SU-DHL-6 (cell line): Measurements from ENCODE around the gene PTPRJ.

Experiments used
- H2AFZ ChIP-seq: fragments of 200-600 bp; sonication (generic); 2 replicates; pipeline ENCODE4 v1.6.1; 2014; ENCODE audit warnings: low read depth, mild to moderate bottlenecking, moderate library complexity, mixed read lengths, antibody characterized with exemption, low read length; ENCODE audit not compliant: severe bottlenecking
- H3F3A ChIP-seq: fragments of 200-600 bp; shearing (Covaris generic); 2 replicates; pipeline ENCODE4 v1.6.0; 2016; ENCODE audit warnings: antibody characterized with exemption, mild to moderate bottlenecking; ENCODE audit not compliant: insufficient read depth
- H3K27ac ChIP-seq: fragments of 200-600 bp; sonication (generic); 2 replicates; pipeline ENCODE4 v1.5.1; 2016; ENCODE audit warnings: low read depth, mild to moderate bottlenecking, low read length, moderate library complexity, mixed read lengths
- H3K27me3 ChIP-seq: fragments of 200-600 bp; sonication (generic), shearing (Covaris generic); 2 replicates; pipeline ENCODE4 v1.6.0; 2014; ENCODE audit warnings: mild to moderate bottlenecking, low read length
- H3K36me3 ChIP-seq: fragments of 200-600 bp; sonication (generic); 2 replicates; pipeline ENCODE4 v1.6.1; 2014; ENCODE audit warnings: mild to moderate bottlenecking, low read length, mixed read lengths
- H3K4me2 ChIP-seq: fragments of 300-600, 200-600 bp; shearing (Covaris generic), sonication (generic); 2 replicates; pipeline ENCODE4 v1.6.0; 2014; ENCODE audit warnings: low read length, low read depth, mild to moderate bottlenecking; ENCODE audit not compliant: poor library complexity, severe bottlenecking
- H3K4me3 ChIP-seq: fragments of 200-600 bp; sonication (generic); 2 replicates; pipeline ENCODE4 v1.5.1; 2014; ENCODE audit warnings: antibody characterized with exemption, low read length, mild to moderate bottlenecking, mixed read lengths; ENCODE audit not compliant: insufficient read depth, poor library complexity, severe bottlenecking
- H3K79me2 ChIP-seq: fragments of 200-600 bp; sonication (generic); 2 replicates; pipeline ENCODE4 v1.6.1; 2014; ENCODE audit warnings: mild to moderate bottlenecking, low read length, moderate library complexity; ENCODE audit not compliant: insufficient read depth
- H3K9ac ChIP-seq: fragments of 200-600 bp; sonication (generic); 2 replicates; pipeline ENCODE4 v1.7.0; 2014; ENCODE audit warnings: mild to moderate bottlenecking, low read length
- H3K9me2 ChIP-seq: fragments of 200-600 bp; sonication (generic); replicated peaks from 2 replicates; pipeline ENCODE4 v1.6.1; 2014; ENCODE audit warnings: low read length; ENCODE audit not compliant: insufficient read depth
- H3K9me3 ChIP-seq: fragments of 200-600 bp; sonication (generic); 2 replicates; pipeline ENCODE4 v1.6.1; 2014; ENCODE audit warnings: low read length, mixed read lengths; ENCODE audit not compliant: insufficient read depth
- H4K20me1 ChIP-seq: fragments of 200-600 bp; sonication (generic); 2 replicates; pipeline ENCODE4 v1.6.1; 2014; ENCODE audit warnings: low read depth, mild to moderate bottlenecking, antibody characterized with exemption, low read length, moderate library complexity, mixed read lengths
- CTCF ChIP-seq: fragments of 200-600 bp; sonication (generic); IDR thresholded peaks from one replicate; pipeline ENCODE4 v1.5.1; 2017; ENCODE audit warnings: antibody characterized with exemption, mild to moderate bottlenecking, low read length, moderate library complexity; ENCODE audit not compliant: insufficient read depth, poor library complexity, severe bottlenecking
- EZH2phosphoT487 ChIP-seq: fragments of 200-600 bp; sonication (generic), shearing (Covaris generic); conservative IDR thresholded peaks from 2 replicates; pipeline ENCODE4 v1.6.1; 2018; ENCODE audit warnings: mild to moderate bottlenecking, antibody characterized with exemption, low read length, moderate library complexity, mixed read lengths

The PTPRJ gene

GRCh38 chr11:48142889-48143288, 162.5 kb downstream of the PTPRJ start:
- Histone ChIP-seq H3K4me2 (no peak overlapping the region), H3K79me2 (no peaks in the 10 kb centered on the region), H3K27ac (no peak overlapping the region), H4K20me1 (no peaks in the 10 kb centered on the region), H3K36me3 (no peaks in the 10 kb centered on the region), H3K9me3 (no peaks in the 10 kb centered on the region), H3F3A (no peaks in the 10 kb centered on the region), H3K27me3 (no peaks in the 10 kb centered on the region), H3K9me2 (no peaks in the 10 kb centered on the region), H2AFZ (no peak overlapping the region), H3K4me3 (no peak overlapping the region), H3K9ac (no peak overlapping the region)
- TF ChIP-seq CTCF (no peak), EZH2phosphoT487 (no peak)

GRCh38 chr11:48148749-48149148, 168.4 kb downstream of the PTPRJ start:
- Histone ChIP-seq H3K9me2 (no peaks in the 10 kb centered on the region), H3K27me3 (no peaks in the 10 kb centered on the region), H4K20me1 (no peaks in the 10 kb centered on the region), H3K9me3 (peaks cover 5% of the 10 kb centered on the region; the same call in 1 of the 2 replicates), H3K9ac (no peak overlapping the region), H3F3A (no peaks in the 10 kb centered on the region), H3K36me3 (no peaks in the 10 kb centered on the region), H3K4me2 (no peak overlapping the region), H3K79me2 (no peaks in the 10 kb centered on the region), H3K4me3 (no peak overlapping the region), H2AFZ (no peak overlapping the region), H3K27ac (no peak overlapping the region)
- no peak for TF ChIP-seq EZH2phosphoT487
- TF ChIP-seq CTCF = no peak

GRCh38 chr11:48150213-48150612, 169.9 kb downstream of the PTPRJ start:
- H2AFZ ChIP-seq = no peak overlapping the region
- no peaks in the 10 kb centered on the region for H3K27me3 ChIP-seq
- no peak overlapping the region for H3K4me3 ChIP-seq
- no peaks in the 10 kb centered on the region for H3K79me2 ChIP-seq
- H3K9me3 ChIP-seq = peaks cover 20% of the 10 kb centered on the region; the same call in 1 of the 2 replicates
- no peak for TF ChIP-seq EZH2phosphoT487
- no peak for TF ChIP-seq CTCF
- no peak overlapping the region for H3K4me2 ChIP-seq
- no peaks in the 10 kb centered on the region for H4K20me1 ChIP-seq
- no peaks in the 10 kb centered on the region; the same call in 1 of the 2 replicates for H3K36me3 ChIP-seq
- H3F3A ChIP-seq = no peaks in the 10 kb centered on the region
- H3K9ac ChIP-seq = no peak overlapping the region
- no peaks in the 10 kb centered on the region for H3K9me2 ChIP-seq
- no peak overlapping the region for H3K27ac ChIP-seq

- peaks cover 24% of the 10 kb centered on the region; the same call in 1 of the 2 replicates for H3K9me3 ChIP-seq
- no peaks in the 10 kb centered on the region for H3K79me2 ChIP-seq
- no peak overlapping the region for H2AFZ ChIP-seq
- no peak overlapping the region for H3K4me2 ChIP-seq
- no peaks in the 10 kb centered on the region for H3F3A ChIP-seq
- H3K9ac ChIP-seq = no peak overlapping the region
- H3K27me3 ChIP-seq = no peaks in the 10 kb centered on the region
- no peak overlapping the region for H3K4me3 ChIP-seq
- H4K20me1 ChIP-seq = no peaks in the 10 kb centered on the region
- no peaks in the 10 kb centered on the region for H3K9me2 ChIP-seq
- TF ChIP-seq CTCF (no peak), EZH2phosphoT487 (no peak)
- no peaks in the 10 kb centered on the region; the same call in 1 of the 2 replicates for H3K36me3 ChIP-seq
- no peak overlapping the region for H3K27ac ChIP-seq
These were observed 173.8 kb downstream of the PTPRJ start for GRCh38 chr11:48154151-48154550.
